Kidney (tissue), 14 donors: Measurements from ENCODE around the gene BCAS3. TPM values are rescaled to one million over a fixed set of nuclear protein-coding genes. Genes with fewer than 3 reads are reported as not detected.

ENCODE experiments used
- DNase-seq, 5 donors: peaks; one replicate each; pipeline ENCODE4 v3.0.0-alpha.2; 2013 to 2020
- FAIRE-seq: peaks from 2 replicates; lab custom pipeline; 2012; peaks lifted over from hg19 to GRCh38; lab: Jason Lieb, UNC
- H3K27ac ChIP-seq, 2 donors: one replicate each; pipeline ENCODE4 v1.7.0; 2013; ENCODE audit warnings: low read depth in 2 of 2, low read length in 2 of 2, inconsistent platforms in 1 of 2
- H3K27me3 ChIP-seq: one replicate; pipeline ENCODE4 v1.7.1; 2013; ENCODE audit warnings: low read length, inconsistent platforms; ENCODE audit not compliant: control insufficient read depth, insufficient read depth
- H3K36me3 ChIP-seq, 3 donors: one replicate each; pipeline versions ENCODE4 v1.7.0 to v1.7.1; 2013; ENCODE audit warnings: low read length in 3 of 3, control low read depth in 1 of 3, inconsistent platforms in 1 of 3; ENCODE audit not compliant: insufficient read depth in 3 of 3, control insufficient read depth in 2 of 3
- H3K4me1 ChIP-seq, 3 donors: one replicate each; pipeline versions ENCODE4 v1.7.0 to v1.7.1; 2013; ENCODE audit warnings: low read length in 3 of 3, inconsistent platforms in 1 of 3, low read depth in 1 of 3; ENCODE audit not compliant: control insufficient read depth in 2 of 3, insufficient read depth in 2 of 3
- H3K4me3 ChIP-seq, 3 donors: one replicate each; pipeline versions ENCODE4 v1.7.0 to v1.8.1; 2013; ENCODE audit warnings: low read length in 3 of 3, control low read depth in 1 of 3, inconsistent platforms in 1 of 3
- H3K9ac ChIP-seq, 3 donors: one replicate each; pipeline versions ENCODE4 v1.7.0 to v1.7.1; 2013; ENCODE audit warnings: low read length in 3 of 3, control low read depth in 1 of 3, inconsistent platforms in 1 of 3
- H3K9me3 ChIP-seq, 3 donors: one replicate each; pipeline versions ENCODE4 v1.7.0 to v1.7.1; 2013; ENCODE audit warnings: low read length in 3 of 3, control low read depth in 1 of 3, inconsistent platforms in 1 of 3; ENCODE audit not compliant: control insufficient read depth in 2 of 3, insufficient read depth in 1 of 3
- intact Hi-C: fragments of 100-400 bp; cut with DNase I; formaldehyde crosslinking; loops from one replicate; pipeline ENCODE4 v1.11.1; 2022
- polyA plus RNA-seq: library from polyadenylated mRNA; stranded (reverse); fragments of 350-450 nt; fragmentation: Illumina TruSeq; extraction: RNeasy Lipid Tissue Mini Kit (QIAGEN cat#74804); gene quantifications from one replicate; pipeline ENCODE4 v1.2.3, GENCODE V29; 2014; ENCODE audit warnings: low read depth, low replicate concordance; ENCODE audit not compliant: insufficient read depth
- total RNA-seq: library from RNA; stranded (reverse); fragmentation: NEBNext Ultra II Directional; extraction: Animal tissue kit (Norgen Biotek cat#: 25700); gene quantifications from one replicate; pipeline ENCODE4 v1.2.1, GENCODE V29; 2021
- TF ChIP-seq, protein P1 (sequence below): IDR thresholded peaks from 3 replicates; pipeline ENCODE4 v1.5.1; 2012; ENCODE audit warnings: mild to moderate bottlenecking, moderate library complexity, borderline replicate concordance; ENCODE audit not compliant: insufficient read depth; ENCODE audit errors: extremely low read depth
- donor health status: control.
- donor health status: control.
- donor health status: control.
- donor health status: control.
- donor health status: control.
- donor health status: DM: yes; HTN: yes; CAD: no.
- donor health status: Normal renal cell carcinoma (clear cell type).

Gene BCAS3
- total and polyA plus RNA-seq, 2 donors from 2014 or later = 18.3 to 44.1 TPM

DNA sequence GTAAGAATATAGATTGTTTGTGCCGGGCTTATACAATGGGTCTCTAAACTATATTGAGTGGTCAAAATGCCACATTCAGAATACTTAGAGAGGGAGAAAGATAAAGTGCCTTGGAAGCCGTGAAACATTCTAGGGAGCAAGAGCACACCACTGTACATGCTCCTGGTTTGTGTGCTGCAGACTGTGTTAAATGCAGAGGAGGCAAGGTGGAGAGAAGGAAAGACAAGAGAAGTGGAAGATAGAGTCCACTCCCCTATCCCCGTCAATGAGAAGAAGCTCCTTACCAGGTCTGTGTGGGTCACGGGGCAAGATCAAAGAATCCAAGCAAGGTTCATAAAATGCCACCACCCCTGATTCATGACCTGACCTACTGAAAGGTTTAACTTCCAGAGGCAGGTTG lies 454.9 kb downstream of the BCAS3 start:
- no peak overlapping the region for H3K27ac ChIP-seq
- FAIRE-seq = no peak

DNA sequence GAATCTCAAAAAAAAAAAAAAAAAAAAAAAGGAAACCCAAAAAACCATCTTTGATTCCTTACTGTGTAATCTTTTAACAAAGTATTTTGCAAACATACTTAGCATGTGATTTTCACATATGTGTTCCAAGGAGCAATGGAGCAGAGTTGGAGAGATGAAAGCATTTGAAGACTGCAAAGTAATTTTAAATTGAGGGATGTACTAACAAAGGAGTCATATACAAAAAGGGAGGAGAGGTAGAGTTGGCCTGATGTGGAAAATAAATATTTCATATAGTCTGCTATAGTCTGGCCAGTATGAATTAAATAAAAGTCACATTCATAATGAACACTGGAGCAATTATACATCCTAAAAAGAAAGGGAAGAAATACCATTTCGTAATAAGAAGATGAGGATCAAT lies 456.2 kb downstream of the BCAS3 start:
- FAIRE-seq = no peak

More for the DNA sequence above, 454.9 kb downstream of the BCAS3 start:
- H3K9ac ChIP-seq = no peak overlapping the region
- no peaks in the 10 kb centered on the region for H3K9me3 ChIP-seq
- H3K4me1 ChIP-seq = no peaks in the 10 kb centered on the region
- H3K4me3 ChIP-seq = no peak overlapping the region
- intact Hi-C loops = no loop called here
- no peaks in the 10 kb centered on the region for H3K36me3 ChIP-seq
- no peak for DNase-seq
- TF ChIP-seq, protein P1, sequence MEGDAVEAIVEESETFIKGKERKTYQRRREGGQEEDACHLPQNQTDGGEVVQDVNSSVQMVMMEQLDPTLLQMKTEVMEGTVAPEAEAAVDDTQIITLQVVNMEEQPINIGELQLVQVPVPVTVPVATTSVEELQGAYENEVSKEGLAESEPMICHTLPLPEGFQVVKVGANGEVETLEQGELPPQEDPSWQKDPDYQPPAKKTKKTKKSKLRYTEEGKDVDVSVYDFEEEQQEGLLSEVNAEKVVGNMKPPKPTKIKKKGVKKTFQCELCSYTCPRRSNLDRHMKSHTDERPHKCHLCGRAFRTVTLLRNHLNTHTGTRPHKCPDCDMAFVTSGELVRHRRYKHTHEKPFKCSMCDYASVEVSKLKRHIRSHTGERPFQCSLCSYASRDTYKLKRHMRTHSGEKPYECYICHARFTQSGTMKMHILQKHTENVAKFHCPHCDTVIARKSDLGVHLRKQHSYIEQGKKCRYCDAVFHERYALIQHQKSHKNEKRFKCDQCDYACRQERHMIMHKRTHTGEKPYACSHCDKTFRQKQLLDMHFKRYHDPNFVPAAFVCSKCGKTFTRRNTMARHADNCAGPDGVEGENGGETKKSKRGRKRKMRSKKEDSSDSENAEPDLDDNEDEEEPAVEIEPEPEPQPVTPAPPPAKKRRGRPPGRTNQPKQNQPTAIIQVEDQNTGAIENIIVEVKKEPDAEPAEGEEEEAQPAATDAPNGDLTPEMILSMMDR = no peak
- H3K27me3 ChIP-seq = no peaks in the 10 kb centered on the region

DNA sequence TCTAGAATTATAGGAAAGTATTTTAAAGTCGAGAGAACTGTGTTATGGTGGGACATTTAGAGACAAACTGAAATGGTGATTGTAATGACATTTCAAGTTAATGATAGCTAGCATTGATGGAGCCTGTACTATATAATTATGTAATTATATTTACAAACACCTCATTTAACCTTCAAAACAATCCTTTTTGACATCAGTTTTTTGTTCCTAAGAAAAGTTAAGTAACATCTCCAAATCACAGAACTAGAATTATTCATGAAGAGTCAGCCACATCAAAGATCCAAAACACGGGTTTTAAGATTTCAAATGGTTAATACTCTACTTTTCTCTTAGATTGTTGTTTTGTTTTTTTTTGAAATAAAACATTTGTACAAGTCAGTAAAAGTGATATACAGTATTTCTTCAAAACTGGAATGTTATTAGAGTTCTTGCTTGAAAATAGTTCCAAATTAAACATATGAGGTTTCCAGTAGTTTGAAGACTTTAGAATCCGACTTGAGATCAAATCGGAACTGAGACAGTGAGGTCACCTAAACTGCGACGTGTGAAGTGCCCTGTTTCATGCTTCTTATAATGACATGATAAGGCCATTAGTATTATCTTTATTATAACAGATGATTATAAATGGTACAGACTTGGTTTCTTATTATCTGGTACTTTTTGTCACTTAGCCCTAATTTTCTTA lies 457.0 kb downstream of the BCAS3 start:
- DNase-seq = no peak

More for the DNA sequence above, 456.2 kb downstream of the BCAS3 start:
- Histone ChIP-seq H3K9ac (peak overlapping the region in 1 of 3 donors; percentile 0), H3K27ac (no peak overlapping the region), H3K36me3 (no peaks in the 10 kb centered on the region), H3K4me3 (no peak overlapping the region), H3K27me3 (no peaks in the 10 kb centered on the region), H3K9me3 (no peaks in the 10 kb centered on the region), H3K4me1 (no peaks in the 10 kb centered on the region)
- DNase-seq = no peak
- intact Hi-C loops = no loop called here
- TF ChIP-seq, protein P1 = no peak

More for the DNA sequence above, 457.0 kb downstream of the BCAS3 start:
- TF ChIP-seq, protein P1 = no peak
- Histone ChIP-seq H3K9me3 (no peaks in the 10 kb centered on the region), H3K36me3 (no peaks in the 10 kb centered on the region), H3K27ac (no peak overlapping the region), H3K9ac (peak overlapping the region in 2 of 3 donors; percentile 0 to 15), H3K4me3 (peak overlapping the region; percentile 35 to 48 (median 35)), H3K4me1 (peaks cover 0 to 3% (median 0%) of the 10 kb centered on the region in 3 donors), H3K27me3 (no peaks in the 10 kb centered on the region)
- intact Hi-C loops = no loop called here
- peak; percentile 29 for FAIRE-seq
